GM19025 (cell line): ENCODE data around the gene FCHO1.

ENCODE experiments used
- ATAC-seq: cut with Tn5 transposase; IDR thresholded peaks from one replicate; pipeline ENCODE4 v1.9.1; 2021; ENCODE audit warnings: mild to moderate bottlenecking, low read depth, moderate library complexity; ENCODE audit not compliant: unreplicated experiment

FCHO1 gene

DNA sequence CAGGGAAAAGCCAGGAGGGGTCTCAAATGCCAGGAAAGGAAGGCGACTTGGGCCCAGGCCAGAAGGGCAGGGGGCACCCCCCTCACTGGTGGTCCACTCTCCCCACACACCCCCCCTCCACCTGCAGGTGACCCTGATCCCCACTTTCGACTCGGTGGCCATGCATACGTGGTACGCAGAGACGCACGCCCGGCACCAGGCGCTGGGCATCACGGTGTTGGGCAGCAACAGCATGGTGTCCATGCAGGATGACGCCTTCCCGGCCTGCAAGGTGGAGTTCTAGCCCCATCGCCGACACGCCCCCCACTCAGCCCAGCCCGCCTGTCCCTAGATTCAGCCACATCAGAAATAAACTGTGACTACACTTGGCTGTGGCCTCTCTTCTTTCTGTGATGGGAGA is 17.1 kb upstream of the FCHO1 start:
- no peak for ATAC-seq

DNA sequence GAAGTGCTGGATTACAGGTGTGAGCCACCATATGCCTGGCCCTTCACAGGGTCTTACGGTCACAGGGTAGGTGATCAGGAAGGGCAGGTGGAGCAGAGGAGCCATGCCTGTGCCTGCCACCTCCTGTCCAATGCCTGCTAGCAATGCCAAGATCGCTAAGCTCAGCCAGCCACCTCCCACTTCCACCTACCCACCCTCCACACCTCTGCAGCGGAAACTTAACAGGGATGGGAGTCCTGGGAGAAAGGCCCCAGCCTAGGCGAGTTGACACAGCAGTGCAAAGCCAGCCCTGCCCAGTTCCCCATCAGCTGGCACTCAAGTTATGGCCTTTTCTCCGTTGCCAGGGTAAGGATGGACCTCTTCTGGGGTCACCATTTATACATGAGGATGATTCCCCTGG is 15.9 kb upstream of the FCHO1 start:
- ATAC-seq, result no peak

DNA sequence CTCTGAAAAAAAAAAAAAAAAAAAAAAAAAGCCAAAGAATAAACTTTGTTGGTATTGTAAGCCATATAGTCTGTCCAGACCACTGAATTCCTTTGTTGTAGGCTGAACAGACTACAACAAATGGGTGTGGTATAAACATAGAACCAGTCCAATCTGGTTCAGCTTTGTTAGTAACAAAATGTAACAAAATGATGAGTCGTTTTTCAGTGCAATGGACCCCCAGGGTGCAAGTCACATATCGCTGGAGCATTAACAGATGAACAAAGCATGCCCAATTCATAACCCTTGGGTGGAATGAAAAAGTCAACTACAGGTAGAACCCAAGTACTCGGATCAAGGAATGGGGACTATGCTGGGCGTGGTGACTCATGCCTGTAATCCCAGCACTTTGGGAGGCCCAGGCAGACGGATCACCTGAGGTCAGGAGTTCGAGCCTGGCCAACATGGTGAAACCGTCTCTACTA is 13.6 kb upstream of the FCHO1 start:
- no peak for ATAC-seq

DNA sequence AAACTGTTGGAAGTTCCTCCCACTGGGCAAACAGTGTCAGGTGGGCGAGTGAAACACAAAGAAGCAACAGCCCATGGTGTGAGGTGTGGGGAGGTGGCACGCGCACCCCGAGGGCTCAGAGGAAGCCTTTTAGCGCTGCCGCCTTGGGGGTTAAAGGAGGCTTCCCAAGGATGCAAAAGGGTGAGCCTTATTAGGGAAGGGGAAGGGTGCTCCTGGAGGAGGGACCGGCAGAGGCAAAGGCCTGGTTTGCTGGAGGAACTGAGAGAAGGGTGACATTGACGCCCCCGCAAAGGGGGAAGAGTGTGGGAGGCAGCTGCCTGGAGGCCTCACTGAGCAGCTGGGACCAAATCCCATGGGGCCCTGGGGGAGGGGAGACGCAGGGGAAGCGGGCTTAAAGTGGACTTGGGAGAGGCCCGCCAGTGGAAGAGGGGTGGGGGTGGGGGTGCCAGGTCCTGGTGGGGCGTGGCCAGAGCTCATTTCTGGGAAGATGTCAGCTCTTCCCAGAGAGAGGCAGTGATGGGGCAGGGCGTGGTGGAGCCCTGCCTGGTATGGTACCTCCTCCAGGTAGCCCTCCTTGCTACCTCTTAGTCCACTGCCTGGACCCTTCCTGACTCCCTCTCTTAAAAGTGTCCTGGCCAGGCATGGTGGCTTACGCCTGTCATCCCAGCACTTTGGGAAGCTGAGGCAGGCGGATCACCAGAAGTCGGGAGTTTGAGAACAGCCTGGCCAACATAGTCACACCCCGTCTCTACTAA is 12.0 kb upstream of the FCHO1 start:
- no peak for ATAC-seq

DNA sequence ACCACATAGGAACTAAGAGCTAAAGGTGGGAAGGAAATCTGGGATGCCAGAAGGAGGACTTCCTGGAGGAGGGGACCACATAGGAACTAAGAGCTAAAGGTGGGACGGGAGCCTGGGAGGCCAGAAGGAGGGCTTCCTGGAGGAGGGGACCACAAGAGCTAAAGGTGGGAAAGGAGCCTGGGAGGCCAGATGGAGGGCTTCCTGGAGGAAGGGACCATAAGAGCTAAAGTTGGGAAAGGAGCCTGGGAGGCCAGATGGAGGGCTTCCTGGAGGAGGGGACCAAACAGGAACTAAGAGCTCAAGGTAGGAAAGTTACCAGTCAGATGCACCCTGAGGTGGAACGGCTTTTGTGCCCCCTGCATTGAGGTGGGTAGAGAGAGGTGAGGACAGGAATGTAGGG is 9.8 kb upstream of the FCHO1 start:
- ATAC-seq, result no peak

DNA sequence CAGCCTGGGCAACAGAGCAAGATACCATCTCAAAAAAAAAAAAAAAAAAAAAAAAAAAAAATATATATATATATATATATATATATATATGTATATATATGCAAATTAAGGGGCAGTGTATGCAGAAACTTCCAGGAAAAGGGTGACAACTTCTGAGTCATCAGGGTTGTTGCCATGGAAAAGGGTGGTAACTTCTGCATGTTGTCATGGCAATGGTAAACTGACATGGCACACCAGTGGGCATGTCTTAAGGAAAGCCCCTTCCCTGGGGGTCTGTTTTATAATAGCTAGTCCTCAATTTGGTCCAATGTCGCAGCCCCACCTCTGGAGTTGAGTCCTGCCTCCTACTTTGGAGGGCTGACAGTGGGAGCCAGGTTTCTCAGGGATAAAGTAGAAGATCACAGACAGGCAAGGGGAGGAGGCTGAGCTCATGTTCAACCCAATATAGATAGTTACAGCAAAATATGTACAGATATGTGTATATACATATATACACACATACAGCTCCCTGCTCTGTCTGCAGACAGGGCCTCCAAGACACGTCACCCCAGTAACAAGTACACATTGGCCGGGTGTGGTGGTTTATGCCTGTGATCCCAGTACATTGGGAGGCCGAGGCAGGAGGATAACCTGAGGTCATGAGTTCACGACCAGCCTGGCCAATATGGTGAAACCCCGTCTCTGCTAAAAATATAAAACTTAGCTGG is 7.2 kb upstream of the FCHO1 start:
- ATAC-seq, result no peak

DNA sequence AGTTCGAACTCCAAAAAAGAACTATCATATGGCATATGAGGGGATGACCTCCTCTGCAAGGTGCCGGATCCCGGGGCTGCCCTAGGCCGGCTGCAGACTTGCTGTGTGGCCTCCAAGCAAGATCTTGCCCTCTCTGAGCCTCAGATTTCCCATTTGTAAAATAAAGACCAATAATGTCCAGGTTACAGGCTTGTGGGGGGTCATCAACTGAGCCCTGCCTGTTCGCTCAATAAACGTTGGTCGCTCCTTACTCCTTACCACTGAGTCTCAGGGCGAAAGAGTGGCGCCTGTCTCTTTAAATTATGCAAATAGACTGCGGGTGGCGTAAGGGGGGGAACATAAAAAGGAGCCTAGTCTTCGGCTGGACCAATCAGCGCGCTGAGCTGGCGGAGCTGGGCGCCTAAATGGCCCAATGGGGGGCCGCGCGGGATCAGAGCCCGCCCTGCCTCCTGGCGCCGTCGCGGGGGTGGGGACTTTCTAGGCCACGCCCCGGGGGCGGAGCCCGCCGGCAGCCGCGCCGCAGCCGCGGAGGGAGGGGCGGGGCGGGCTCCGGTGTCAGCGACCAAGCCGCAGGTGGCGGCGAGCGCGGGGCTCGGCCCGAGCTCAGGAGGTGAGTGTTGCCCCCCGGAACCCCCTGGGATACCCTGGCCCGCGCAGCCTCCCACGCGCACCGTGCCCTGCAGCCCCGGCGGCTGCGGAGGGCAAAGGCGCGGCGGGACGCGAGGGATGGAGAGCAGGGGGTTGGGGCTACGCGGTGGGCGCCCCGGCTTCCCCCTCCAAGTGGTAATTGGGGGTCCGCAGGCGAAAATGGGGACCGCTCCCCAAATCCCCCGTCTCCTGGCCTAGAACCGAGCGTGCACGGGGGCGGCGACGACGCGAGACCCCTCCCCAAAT is 3.8 kb upstream of the FCHO1 start:
- ATAC-seq, result peak; percentile 79

DNA sequence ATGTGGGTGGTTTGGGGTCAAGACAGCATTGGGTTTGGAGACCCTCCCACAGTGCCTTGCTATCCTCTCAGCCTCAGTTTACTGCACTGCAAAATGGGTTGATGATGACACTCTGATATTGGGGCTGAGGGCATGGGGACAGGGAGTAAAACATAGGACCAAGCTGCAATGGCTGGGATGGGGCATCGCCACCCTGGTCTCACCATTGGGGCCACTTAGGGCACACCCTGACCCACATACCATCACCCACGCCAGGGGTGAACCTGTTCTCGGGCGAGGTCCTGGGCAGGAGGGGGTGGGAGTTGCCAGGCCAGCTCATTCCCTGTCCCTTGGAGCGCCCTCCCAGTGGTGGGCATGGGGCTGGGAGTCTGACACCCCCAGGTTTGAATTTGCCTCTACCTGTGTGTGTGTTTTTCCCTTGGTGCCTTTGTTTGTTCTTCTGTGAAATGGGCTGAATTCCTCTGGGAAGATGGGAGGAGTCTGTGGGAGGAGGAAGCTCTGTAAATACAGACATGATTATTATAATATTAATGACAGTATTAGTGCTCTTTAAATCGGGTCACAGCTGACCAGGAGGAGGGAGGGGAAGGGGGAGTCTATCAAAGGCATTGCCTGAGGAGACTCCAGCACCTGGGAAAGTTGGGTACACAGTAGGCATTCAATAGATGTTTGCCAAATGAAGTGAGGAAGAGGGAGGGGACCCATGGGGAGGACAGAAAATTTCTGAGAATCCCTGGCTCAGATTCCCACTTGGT is 2.2 kb upstream of the FCHO1 start:
- no peak for ATAC-seq

DNA sequence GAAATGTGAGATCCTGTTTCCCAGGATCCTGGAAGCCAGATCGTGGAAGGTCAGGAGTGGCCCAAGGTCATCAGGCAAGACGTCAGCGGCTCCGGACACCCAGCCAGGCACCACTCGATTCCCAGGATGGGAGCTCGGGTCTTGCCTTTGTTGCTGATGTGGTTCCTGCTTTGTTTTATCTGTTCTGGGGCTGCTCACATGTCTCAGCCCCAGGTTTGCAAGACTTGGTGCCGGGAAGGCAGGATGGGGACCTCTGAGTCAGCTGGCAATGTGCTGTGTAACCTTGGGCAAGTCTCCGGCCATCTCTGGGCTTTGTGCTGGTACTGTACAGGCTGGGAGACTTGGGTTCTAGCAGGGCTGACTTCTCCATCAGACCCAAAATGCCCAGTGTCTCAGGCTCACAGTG is 1.4 kb upstream of the FCHO1 start:
- no peak for ATAC-seq

DNA sequence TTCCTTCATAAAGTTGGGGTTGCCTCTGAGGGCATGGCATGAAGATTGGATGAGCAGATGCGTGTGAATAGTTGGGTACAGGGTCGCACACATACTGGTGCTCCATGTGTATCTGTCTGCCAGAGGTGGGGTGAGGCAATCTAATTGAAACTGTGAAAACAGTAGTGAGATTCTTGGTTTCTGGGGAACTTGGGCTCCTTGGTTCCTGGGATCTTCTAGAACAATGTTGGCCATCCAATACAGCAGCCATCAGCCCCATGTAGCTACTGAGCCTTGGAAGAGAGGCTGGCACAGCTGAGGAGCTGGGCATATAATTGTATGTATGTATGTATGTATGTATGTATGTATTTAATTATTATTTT is 616 bp downstream of the FCHO1 start:
- ATAC-seq, result no peak

DNA sequence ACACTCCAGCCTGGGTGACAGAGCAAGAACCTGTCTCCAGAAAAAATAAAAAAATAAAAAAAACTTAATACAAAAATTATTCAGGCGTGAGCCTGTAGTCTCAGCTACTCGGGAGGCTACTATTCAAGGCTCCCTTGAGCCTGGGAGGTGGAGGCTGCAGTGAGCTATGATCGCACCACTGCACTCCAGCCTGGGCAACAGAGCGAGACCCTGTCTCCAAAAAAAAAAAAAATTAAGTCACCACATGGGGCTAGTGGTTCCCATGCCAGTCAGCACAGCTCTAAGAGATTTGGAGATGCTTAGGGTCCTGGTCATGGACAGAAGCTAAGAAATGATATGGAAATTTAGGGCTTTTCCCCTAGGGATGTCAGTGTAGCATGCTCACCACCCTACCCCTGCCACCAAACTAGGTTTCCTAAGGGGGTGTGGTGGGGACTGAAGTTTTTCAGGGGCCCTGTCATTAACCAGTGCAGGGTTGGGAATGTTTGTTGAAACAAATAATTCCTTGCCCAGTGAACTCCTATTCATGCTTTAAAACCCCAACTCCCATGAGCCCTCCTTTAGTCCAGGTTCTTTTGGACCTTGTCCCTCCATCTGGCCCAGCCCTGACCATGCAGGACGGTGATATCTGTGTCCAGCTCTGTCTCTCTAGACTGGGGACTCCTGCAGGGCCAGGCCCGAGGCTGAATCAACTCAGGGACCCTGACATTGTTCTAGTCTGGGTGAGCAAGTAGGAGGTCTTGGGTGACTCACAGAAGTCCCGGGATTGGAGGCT is 1.8 kb downstream of the FCHO1 start:
- no peak for ATAC-seq

DNA sequence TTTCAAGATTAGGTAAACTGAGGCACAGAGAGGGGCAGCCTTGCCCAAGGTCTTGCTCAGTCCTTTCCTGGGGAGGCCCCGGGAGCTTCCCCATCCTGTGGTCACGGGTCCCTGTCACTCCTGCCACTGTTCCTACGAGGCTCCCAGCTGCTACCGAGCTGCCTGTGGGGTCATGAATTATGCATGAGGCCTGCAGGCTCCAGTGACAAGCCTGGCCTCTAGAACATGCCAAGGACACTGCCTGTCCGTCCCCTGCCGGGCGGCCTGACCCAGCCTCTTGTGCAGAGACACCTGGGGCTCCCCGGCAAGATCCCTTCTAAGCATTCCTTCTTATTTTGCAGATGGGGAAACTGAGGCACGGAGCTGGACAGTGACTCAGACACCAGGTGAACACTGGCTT is 2.7 kb downstream of the FCHO1 start:
- ATAC-seq, result no peak

DNA sequence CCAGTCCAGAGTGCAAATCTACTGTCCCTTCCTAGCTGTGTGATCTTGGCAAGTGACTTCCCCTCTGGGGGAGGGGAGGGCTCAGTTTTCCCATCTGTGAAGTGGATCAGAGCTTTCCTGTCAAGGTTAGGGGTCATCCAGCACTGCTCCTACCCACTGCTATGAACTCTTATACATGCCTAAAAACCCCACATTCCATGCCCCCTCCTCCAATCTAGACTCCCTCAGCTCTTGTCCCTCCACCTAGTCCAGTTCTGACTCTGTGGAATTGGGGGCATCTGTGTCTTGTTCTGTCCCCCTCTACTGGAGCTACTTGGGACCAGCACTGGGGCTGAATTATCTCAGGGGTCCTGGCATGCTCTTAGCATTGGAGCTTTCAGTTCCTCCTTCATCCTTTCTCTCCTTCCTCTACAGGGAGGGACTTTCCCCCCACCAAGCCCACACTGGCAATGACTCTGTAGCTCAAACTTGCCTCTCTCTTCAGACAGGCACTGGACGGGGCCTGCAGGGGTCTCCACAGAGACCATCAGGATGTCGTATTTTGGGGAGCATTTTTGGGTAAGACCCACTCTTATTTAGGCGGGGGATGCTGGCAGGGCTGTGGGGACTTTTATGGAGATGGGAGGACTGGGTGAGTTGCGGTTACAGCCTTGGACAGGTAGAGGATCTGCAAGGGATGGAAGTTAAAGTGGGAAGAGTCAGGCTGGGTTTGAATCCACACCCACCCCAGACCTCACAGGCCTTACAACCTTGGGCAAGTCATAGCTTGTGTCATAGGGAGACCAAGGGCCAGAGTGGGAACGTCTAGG is 3.6 kb downstream of the FCHO1 start:
- ATAC-seq, result no peak

DNA sequence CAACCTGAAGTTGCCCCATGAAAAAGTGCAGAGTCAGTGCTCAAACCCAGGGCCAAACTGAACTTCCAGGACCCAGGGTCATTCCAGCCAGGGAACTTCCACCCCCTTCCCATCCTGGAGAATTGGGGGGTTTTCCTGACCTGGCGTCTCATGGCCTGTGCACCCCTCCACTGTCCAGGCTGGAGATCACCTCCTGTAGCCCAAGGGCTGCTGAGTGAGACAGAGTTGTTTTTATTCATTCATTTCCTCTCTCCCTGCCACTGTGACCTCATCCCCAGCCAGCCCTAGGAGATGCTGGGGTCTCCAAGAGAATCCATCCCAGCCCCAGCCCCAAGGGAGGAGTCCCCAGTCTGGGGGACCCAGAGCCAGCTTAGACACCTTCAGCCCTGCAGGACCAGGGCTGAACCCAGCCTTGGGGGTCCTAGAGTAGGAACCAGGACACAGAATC is 4.2 kb downstream of the FCHO1 start:
- no peak for ATAC-seq

DNA sequence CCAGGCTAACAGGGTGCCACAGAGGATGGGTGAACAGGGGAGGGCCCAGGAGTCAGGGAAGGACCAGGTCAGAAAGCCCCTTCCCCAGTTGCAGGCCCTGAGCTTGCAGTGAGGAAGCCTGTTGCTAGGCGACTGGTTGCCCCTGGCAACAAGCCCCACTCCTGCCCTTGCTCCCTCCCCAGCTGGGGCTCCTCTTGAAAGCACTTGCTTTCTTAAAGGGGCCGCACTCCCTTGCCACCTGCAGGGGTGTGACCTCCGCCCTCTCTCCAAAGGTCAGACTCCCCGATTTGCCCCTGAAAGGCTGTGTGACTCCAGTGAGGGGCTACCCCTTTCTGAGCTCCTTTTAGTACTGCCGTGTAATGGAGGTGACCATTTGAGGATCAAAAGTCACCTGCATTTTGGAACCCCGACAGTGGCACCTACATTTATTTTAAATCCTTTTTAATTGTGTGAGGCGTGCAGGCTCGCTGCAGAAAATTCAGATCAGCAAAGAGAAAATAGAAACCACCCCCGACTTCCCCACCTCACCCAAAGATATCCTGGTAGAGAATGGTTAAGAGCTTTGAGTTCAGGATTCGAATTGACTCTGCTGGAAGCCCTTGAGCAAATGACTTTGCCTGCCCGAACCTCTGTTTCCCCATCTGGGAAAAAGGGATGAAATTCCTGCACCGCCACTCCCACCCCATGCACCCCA is 4.8 kb downstream of the FCHO1 start:
- no peak for ATAC-seq

DNA sequence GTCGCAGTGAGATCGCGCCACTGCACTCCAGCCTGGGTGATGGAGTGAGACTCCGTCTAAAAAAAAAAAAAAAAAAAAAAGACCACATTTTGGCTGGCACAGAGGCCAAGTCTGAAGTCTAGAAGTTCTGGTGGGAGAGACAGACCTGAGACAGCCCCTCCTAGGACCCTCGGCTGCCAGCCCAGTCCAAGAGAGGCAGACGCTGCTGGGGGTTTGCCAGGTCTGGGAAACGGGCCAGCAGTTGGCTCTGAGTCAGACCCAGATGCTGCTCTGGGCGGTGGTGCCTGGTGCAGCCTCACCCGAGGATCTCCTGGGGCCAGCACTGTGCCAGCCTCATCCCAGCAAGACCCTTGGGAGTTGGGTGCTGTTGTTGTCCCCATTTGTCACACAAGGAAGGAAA is 5.8 kb downstream of the FCHO1 start:
- no peak for ATAC-seq

DNA sequence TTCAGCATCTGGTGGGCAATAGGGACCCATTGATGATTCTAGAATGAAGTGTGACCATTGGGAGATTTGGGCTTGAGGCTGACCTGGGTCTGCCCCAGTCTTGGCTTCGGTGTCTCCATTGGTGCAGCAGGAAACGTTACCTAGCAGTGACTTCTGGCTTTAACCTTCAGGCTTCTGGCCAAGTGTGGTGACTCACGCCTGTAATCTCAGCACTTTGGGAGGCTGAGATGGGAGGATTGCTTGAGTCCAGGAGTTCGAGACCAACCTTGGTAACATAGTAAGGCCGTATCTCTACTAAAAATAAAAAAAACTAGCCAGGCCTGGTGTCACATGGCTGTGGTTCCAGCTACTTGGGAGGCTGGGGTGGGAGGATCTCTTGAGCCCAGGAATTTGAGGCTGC is 7.2 kb downstream of the FCHO1 start:
- no peak for ATAC-seq

DNA sequence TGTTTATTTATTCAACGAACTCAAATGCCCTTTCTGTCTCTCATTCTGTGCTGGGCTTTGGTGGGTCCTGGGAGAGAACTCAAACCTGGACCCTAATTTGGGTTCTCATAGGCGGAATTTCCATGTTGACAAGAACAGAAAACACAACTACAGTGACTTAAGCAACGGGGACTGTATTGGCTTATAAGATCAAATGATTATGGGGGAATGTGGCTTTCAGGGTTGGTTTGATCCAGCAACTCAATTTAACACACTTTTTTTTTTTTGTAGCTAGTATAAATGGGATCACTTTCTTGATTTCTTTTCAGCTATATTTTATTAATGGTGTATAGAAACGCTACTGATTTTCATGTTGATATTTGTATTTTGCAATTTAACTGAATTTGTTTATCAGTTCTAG is 9.9 kb downstream of the FCHO1 start:
- ATAC-seq, result no peak
